Caco-2 (cell line): ENCODE results near the gene RAD23B. TPM values are rescaled to one million over a fixed set of nuclear protein-coding genes. Genes with fewer than 3 reads are reported as not detected.

Experiments used
- BruUV-seq: library from RNA; stranded (reverse); fragments of 400-500 nt; replicated peaks from 2 replicates; lab custom pipeline; 2021; lab: Mats Ljungman, UMichigan
- CTCF ChIA-PET: fragments of 300-600 bp; sonication (Branson Sonifier 250); formaldehyde crosslinking; loops from one replicate; lab custom pipeline; 2022; ENCODE audit warnings: antibody characterized with exemption; lab: Charles Lee
- POLR2A ChIA-PET: fragments of 300-600 bp; sonication (Branson Sonifier 250); formaldehyde crosslinking; loops from one replicate; lab custom pipeline; 2022; ENCODE audit warnings: antibody characterized with exemption; lab: Charles Lee
- DNase-seq, 2 experiments: peaks; one replicate each; pipeline versions ENCODE4 v3.0.0 to v3.0.0-alpha.2; 2020 to 2022
- H3K27me3 ChIP-seq: replicated peaks from 2 replicates; pipeline ENCODE4 v1.6.0; 2011; ENCODE audit warnings: low read length; ENCODE audit not compliant: control insufficient read depth, insufficient read depth
- H3K36me3 ChIP-seq: 2 replicates; pipeline ENCODE4 v1.5.1; 2011; ENCODE audit warnings: low read length; ENCODE audit not compliant: control insufficient read depth, insufficient read depth
- H3K4me1 ChIP-seq: fragments of 250-450 bp; sonication (Bioruptor Pico); 2 replicates; pipeline ENCODE4 v1.5.1; 2020; ENCODE audit warnings: mild to moderate bottlenecking
- H3K4me3 ChIP-seq: 2 replicates; pipeline ENCODE4 v1.5.1; 2011; ENCODE audit warnings: low read depth, mild to moderate bottlenecking, control low read depth, low read length
- H3K9me3 ChIP-seq: fragments of 250-450 bp; sonication (Bioruptor Pico); 2 replicates; pipeline ENCODE4 v1.5.1; 2020; ENCODE audit warnings: mild to moderate bottlenecking, moderate library complexity
- H3K27ac Mint-ChIP-seq: one replicate; pipeline ENCODE4 v1.8.0; 2022; ENCODE audit warnings: mixed read lengths; ENCODE audit not compliant: unreplicated experiment
- H3K27me3 Mint-ChIP-seq: one replicate; pipeline ENCODE4 v1.8.0; 2022; ENCODE audit warnings: mixed read lengths; ENCODE audit not compliant: insufficient read depth, unreplicated experiment
- H3K36me3 Mint-ChIP-seq: one replicate; pipeline ENCODE4 v1.8.0; 2022; ENCODE audit warnings: mild to moderate bottlenecking, mixed read lengths; ENCODE audit not compliant: insufficient read depth, unreplicated experiment
- H3K4me1 Mint-ChIP-seq: one replicate; pipeline ENCODE4 v1.8.0; 2022; ENCODE audit warnings: low read depth, mixed read lengths; ENCODE audit not compliant: unreplicated experiment
- H3K4me3 Mint-ChIP-seq: one replicate; pipeline ENCODE4 v1.8.0; 2022; ENCODE audit warnings: mild to moderate bottlenecking, moderate library complexity, mixed read lengths; ENCODE audit not compliant: unreplicated experiment
- H3K9me3 Mint-ChIP-seq: one replicate; pipeline ENCODE4 v1.8.0; 2022; ENCODE audit warnings: mixed read lengths; ENCODE audit not compliant: unreplicated experiment
- CTCF ChIP-seq, 2 experiments: fragments of 200-600 bp in 1 of 2; IDR thresholded peaks; 1 replicate in 1 of 2; 2 replicates in 1 of 2; pipeline versions ENCODE4 v1.5.1 to v1.8.0; 2011 to 2022; ENCODE audit warnings: antibody characterized with exemption in 1 of 2, control low read depth in 1 of 2, inconsistent platforms in 1 of 2, low read depth in 1 of 2, low read length in 1 of 2, mild to moderate bottlenecking in 1 of 2, moderate library complexity in 1 of 2; ENCODE audit not compliant: insufficient read depth in 1 of 2, severe bottlenecking in 1 of 2, unreplicated experiment in 1 of 2
- intact Hi-C: fragments of 100-400 bp; cut with micrococcal nuclease; formaldehyde crosslinking; loops from one replicate; pipeline ENCODE4 v1.10.0; 2022; ENCODE audit not compliant: unreplicated experiment
- total RNA-seq: library from RNA; stranded (reverse); gene quantifications from 2 replicates; pipeline ENCODE4 v1.2.3, GENCODE V29; 2022

RAD23B gene
- total RNA-seq, 1 experiment from 2014 or later, result 188 TPM

- H3K4me3 ChIP-seq, result no peak overlapping the region
- peaks cover 40% of the 10 kb centered on the region for H3K4me1 Mint-ChIP-seq
- no peaks in the 10 kb centered on the region for H3K27me3 ChIP-seq
- H3K4me3 Mint-ChIP-seq, result no peak overlapping the region
- intact Hi-C loops, result no loop called here
- no peaks in the 10 kb centered on the region for H3K27me3 Mint-ChIP-seq
- H3K36me3 Mint-ChIP-seq, result peaks cover 89% of the 10 kb centered on the region
- DNase-seq, result no peak
- H3K36me3 ChIP-seq, result peaks cover 7% of the 10 kb centered on the region
- ChIA-PET CTCF (no interaction called here), POLR2A (no interaction called here)
- H3K9me3 Mint-ChIP-seq, result no peaks in the 10 kb centered on the region
- TF ChIP-seq CTCF (IDR thresholded peaks at IDR 0.05; ENCODE audit: insufficient read depth in 1 of 2, low read depth in 1 of 2, low read length in 1 of 2, severe bottlenecking in 1 of 2, unreplicated experiment in 1 of 2), result no peak
- no TSS peak for BruUV-seq
- H3K9me3 ChIP-seq, result no peaks in the 10 kb centered on the region
- H3K27ac Mint-ChIP-seq, result no peak overlapping the region
- peaks cover 38% of the 10 kb centered on the region for H3K4me1 ChIP-seq
These were observed 25.4 kb downstream of the RAD23B start for GRCh38 chr9:107308461-107308860.

- BruUV-seq, result no TSS peak
- peaks cover 88% of the 10 kb centered on the region for H3K36me3 Mint-ChIP-seq
- TF ChIP-seq CTCF (IDR thresholded peaks at IDR 0.05; ENCODE audit: insufficient read depth in 1 of 2, low read depth in 1 of 2, low read length in 1 of 2, severe bottlenecking in 1 of 2, unreplicated experiment in 1 of 2), result no peak
- H3K27me3 Mint-ChIP-seq, result no peaks in the 10 kb centered on the region
- intact Hi-C loops, result no loop called here
- Histone ChIP-seq H3K36me3 (peaks cover 7% of the 10 kb centered on the region), H3K27me3 (no peaks in the 10 kb centered on the region), H3K4me3 (no peak overlapping the region), H3K9me3 (no peaks in the 10 kb centered on the region), H3K4me1 (peaks cover 35% of the 10 kb centered on the region)
- no peak overlapping the region for H3K4me3 Mint-ChIP-seq
- H3K27ac Mint-ChIP-seq, result peak overlapping the region; percentile 43
- no peak for DNase-seq
- no peaks in the 10 kb centered on the region for H3K9me3 Mint-ChIP-seq
- ChIA-PET CTCF (interaction anchor here (0.6 kb wide), 1 partner anchor 70 kb away, joined by 3 read pairs; no protein-coding TSS in a partner anchor), POLR2A (no interaction called here)
- peaks cover 47% of the 10 kb centered on the region for H3K4me1 Mint-ChIP-seq
These were observed 26.2 kb downstream of the RAD23B start for GRCh38 chr9:107309271-107309670.

GRCh38 chr9:107312376-107313050 lies 29.4 kb downstream of the RAD23B start:
- no TSS peak for BruUV-seq
- no peak for TF ChIP-seq CTCF (IDR thresholded peaks at IDR 0.05; ENCODE audit: insufficient read depth in 1 of 2, low read depth in 1 of 2, low read length in 1 of 2, severe bottlenecking in 1 of 2, unreplicated experiment in 1 of 2)
- Mint-ChIP-seq H3K27ac (no peak overlapping the region), H3K4me1 (peaks cover 54% of the 10 kb centered on the region), H3K9me3 (no peaks in the 10 kb centered on the region), H3K4me3 (no peak overlapping the region), H3K27me3 (no peaks in the 10 kb centered on the region), H3K36me3 (peaks cover 82% of the 10 kb centered on the region)
- intact Hi-C loops, result no loop called here
- Histone ChIP-seq H3K4me1 (peaks cover 31% of the 10 kb centered on the region), H3K36me3 (peaks cover 5% of the 10 kb centered on the region; the same call in 1 of the 2 replicates), H3K4me3 (no peak overlapping the region), H3K27me3 (no peaks in the 10 kb centered on the region), H3K9me3 (no peaks in the 10 kb centered on the region)
- ChIA-PET POLR2A (no interaction called here), CTCF (no interaction called here)
- DNase-seq, result no peak
